GM18499 (cell line): ENCODE results near the gene MAJIN.

Experiments
- ATAC-seq: cut with Tn5 transposase; IDR thresholded peaks from one replicate; pipeline ENCODE4 v1.9.1; 2021; ENCODE audit warnings: moderate number of reproducible peaks; ENCODE audit not compliant: insufficient read depth, unreplicated experiment

Gene MAJIN

DNA sequence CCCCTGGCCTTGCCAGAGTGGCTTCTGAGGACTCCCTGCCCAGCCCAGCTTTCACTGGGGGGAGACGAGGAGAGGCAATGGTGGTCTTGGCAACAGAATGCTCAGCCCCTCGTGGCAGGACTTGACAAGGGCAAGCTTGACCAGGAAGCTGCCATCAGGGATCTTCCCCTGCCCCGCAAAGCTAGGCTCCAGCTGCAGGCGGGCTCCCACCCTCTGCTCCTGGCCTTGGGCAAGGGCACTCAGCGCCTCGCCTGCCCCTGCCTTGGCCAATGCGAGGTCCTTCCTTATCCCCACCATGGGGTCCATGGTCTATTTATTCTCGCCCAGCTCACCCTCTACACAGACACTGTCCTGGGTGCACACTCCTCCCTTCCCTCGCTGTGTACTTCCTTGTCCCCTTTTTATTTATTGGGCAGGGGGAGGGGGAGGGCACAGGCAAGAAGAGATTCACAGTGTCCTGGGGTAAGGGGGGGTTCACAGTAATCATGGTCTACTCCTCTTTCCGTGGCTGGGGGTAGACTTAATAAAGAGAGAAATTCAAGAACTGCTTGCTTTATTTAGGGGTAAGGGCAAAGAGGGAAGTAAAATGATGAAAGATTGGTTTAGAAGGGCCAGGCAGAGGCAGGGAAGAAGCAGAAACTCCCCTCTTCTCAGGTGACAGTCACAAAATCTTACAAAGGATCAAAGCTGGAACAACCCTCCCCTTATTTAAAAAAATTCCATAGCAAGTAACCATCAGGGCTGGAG lies 37.8 kb downstream of the MAJIN start:
- no peak for ATAC-seq

GRCh38 chr11:64933213-64933934 lies 38.5 kb downstream of the MAJIN start:
- ATAC-seq: no peak

DNA sequence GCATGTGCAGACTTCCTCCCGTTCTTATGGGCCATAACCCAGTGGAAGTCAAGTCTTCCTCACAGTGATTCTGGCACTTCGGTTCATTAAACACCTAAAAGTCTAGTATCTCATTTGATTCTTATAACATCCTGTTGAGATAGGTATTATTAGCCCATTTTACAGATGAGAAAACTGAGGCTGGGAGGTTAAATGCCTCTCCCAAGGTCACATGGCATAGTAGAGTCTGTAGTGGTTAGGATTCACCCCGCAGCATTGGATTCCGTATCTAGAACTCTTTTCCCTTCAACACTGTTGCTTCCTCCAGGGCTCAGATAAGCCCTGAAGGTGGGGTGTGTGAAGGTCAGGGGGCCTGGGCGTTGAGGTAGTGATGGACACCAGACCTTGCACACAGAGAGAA lies 39.6 kb downstream of the MAJIN start:
- ATAC-seq: no peak

DNA sequence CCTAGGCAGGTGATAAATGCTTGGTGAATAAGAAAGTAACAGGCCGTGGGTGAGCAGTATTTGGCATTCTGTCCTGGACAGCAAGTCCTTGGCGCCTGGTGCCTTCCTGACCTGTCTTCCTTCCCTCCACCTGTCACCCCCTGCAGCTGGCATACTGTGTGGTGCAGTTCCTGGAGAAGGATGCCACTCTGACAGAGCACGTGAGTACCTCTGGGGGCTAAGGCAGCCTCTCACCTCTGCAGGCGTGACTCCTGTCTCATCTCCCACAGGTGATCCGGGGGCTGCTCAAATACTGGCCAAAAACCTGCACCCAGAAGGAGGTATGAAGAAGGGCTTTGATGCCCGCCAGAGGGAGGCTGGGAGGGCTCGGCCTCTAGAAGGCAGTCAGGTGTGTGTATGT lies 40.6 kb downstream of the MAJIN start:
- no peak for ATAC-seq

- no peak for ATAC-seq
Measured at GRCh38 chr11:64930340-64930739, 41.6 kb downstream of the MAJIN start.

GRCh38 chr11:64929625-64930024 lies 42.3 kb downstream of the MAJIN start:
- no peak for ATAC-seq

DNA sequence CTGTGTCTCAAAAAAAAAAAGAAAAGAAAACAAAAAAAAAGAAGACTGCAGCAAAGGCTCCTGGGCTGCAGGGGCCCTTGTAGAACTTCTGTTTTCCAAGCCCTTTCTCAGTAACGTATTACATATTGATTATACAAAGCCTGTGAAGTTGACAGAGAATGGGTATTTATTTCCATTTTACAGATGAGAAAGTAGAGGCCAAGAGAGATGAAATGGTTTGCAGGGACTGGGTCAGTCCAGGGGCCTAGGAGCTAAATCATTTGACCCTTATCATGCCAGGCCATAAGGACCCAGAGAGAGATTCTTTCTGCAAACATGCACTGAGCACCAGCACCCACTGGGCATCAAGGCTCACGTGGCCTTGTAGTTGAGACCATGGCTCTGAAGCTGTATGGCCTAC lies 43.0 kb downstream of the MAJIN start:
- no peak for ATAC-seq

DNA sequence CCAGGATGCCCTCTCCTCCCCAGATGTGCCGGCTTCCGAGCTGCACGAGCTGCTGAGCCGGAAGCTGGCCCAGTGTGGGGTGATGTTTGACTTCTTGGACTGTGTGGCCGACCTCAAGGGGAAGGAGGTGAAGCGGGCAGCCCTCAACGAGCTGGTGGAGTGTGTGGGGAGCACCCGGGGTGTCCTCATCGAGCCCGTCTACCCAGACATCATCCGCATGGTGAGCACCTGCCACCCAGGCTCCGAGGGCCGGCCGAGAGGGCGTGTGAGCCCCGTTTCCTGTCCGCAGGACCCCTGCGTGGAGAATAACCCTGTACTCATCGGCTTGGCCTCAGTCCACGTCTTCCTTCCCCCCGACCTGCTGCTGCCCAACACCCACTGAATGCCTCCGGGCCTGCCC lies 45.2 kb downstream of the MAJIN start:
- no peak for ATAC-seq

GRCh38 chr11:64925536-64926436 lies 46.1 kb downstream of the MAJIN start:
- ATAC-seq: no peak

DNA sequence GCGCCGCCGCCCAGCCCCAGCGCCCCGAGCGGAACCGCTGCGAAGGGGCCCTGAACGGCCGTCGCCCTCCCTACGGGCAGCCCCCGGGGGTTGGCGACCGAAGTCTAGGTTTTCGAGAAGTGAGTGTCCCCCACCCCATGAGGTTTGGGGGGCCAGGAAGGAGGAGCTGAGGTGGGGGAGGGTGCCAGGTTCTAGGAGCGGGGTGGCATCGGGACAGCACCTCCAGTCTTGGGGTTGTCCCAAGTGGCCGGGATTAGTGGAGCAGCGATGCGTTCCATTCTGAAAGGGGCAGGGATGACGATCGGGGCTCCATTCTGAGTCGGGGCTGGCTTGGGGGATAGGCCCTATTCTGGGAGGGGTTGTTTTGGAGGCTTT lies 47.0 kb downstream of the MAJIN start:
- ATAC-seq: no peak

DNA sequence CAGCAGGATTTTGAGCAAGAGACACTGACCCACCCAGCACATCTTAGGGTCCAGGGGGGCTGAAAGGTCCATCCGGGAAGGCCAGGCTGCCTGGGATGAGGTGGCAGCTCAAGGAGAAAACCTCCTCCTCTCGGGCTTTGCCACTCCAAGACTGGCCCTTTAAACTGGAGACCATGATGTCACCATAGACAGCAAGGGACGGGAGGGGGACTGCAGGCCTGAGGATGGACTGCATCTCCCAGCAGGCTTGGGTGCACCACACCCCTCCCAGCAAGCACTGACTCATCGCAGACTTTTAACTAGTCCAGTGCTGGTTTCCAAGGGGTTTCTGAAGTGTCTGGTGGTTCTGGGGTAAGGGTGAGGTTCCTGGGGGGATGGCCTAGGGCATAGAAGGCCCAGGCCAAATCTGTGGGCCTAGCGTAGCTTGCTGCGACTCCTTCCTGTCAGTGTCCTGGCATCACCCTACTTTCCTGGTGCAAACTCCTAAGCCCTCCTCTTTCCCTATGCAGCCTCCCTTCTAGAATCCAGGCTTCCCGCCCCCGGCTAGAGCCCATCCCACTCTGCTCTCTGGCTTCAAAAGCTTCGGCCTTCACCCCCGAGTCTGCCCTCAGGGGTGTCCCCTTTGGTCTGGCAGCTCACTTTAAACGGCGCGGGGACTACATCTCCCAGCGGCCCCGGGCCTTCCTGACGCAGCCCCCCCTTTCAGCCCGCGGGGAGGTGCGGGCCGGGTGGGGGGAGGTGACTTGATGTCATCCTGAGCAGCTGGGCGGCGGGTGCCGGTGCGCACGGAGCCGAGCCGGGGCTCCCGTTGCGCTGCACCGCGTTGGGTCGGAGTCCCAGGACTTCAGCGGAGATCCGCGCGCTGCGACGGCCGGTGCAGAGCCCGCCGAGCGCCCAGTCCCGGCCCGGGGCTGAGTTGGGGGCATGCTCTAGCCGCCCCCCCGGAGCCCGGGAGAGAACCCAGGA lies 47.7 kb downstream of the MAJIN start, which contains the start of gene PPP2R5B:
PPP2R5B (plus strand) TSS at position 746 of the 966 bp plus-strand sequence. CDS start 1,046 bp downstream, outside the sequence.
- no peak for ATAC-seq

DNA sequence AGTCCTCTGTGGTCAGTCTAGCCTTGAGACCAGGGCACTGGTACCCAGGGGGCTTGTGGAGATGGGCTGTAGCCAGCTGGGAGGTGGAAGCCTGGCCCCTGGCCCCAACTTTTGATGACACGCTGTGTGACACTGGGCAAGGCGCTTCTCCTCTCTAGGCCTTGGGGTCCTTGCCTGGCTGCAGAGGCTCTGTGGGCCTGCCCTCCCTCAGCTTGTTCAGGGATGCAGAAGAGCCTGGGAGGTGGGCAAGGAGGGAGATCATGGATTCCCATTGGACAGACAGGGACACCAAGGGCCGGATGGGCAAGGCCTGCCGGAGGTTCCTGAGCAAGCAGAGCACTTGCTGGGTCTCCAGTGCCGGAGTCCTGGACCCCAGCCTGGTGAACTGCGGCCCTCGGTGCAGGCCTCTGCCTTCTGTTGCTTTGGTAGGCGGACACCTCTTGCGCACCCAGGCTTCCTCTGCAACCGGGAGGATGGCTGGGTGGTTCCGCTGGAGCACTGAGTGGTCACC lies 48.7 kb downstream of the MAJIN start:
- no peak for ATAC-seq

- no peak for ATAC-seq
Measured at GRCh38 chr11:64921384-64921783, 50.5 kb downstream of the MAJIN start.

- no peak for ATAC-seq
Measured at GRCh38 chr11:64920124-64920523, 51.8 kb downstream of the MAJIN start.

- no peak for ATAC-seq
Measured at GRCh38 chr11:64919627-64920026, 52.3 kb downstream of the MAJIN start.

GRCh38 chr11:64918017-64918416 lies 53.9 kb downstream of the MAJIN start:
- no peak for ATAC-seq

- no peak for ATAC-seq
Measured at GRCh38 chr11:64917663-64917995, 54.3 kb downstream of the MAJIN start.

- ATAC-seq: peak; percentile 91
Measured at GRCh38 chr11:64916775-64917662, 54.9 kb downstream of the MAJIN start, which contains the start of gene ATG2A. ATG2A (minus strand) TSS chr11:64917209; CDS start chr11:64917135, 74 bp downstream.
